ACHN (cell line): ENCODE data around the gene MARCHF6.
"Not testable (repeated sequence)": the region's sequence is repeated elsewhere in the genome, so short reads cannot be mapped to it uniquely, and the experiment has no call there.

Experiments
- DNase-seq: peaks from one replicate; pipeline ENCODE4 v3.0.0-alpha.2; 2015
- in situ Hi-C: cut with HindIII; loops from 2 replicates; pipeline ENCODE4 v1.10.0; 2017; ENCODE audit warnings: low sequenced_read_pairs, low pct_ligation_motif_present, low pct_unique_long_range_greater_than_20kb

The MARCHF6 gene

DNA sequence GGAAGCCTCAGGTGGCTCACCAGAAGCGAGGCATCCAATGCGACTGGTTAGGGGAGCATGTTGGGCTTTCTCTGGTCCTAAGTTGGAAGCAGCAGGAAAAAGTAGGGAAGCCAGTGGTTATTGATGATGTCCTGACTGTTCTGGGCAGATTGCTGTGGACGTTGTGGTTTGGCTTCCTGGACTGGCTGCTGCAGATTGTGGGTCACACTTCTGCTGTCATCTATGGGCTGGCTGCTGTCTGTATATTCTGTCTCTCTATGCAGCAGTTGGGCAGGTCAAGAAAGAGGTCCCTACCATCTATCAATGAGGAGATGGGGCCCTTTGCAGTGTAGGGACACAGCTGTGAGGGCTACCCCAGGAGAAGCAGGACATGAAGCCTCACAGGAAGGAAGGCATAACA lies 13.5 kb upstream of the MARCHF6 start:
- DNase-seq: no peak
- in situ Hi-C loops: no loop called here

DNA sequence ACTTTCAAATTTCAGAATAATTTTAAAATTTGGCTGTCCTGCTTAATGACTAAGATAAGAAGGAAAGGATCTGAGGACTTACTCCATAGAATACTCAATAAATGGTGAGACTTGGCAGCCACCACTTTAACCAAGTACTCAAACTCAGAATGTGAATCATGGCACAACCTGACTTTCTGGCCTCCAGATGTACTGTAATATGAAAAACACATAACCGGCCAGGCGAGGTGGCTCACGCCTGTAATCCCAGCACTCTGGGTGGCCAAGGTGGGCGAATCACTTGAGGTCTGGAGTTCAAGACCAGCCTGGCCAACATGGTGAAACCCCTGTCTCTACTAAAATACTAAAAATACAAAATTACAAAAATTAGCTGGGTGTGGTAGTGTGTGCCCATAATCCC lies 10.0 kb upstream of the MARCHF6 start:
- no peak for DNase-seq
- in situ Hi-C loops: no loop called here

DNA sequence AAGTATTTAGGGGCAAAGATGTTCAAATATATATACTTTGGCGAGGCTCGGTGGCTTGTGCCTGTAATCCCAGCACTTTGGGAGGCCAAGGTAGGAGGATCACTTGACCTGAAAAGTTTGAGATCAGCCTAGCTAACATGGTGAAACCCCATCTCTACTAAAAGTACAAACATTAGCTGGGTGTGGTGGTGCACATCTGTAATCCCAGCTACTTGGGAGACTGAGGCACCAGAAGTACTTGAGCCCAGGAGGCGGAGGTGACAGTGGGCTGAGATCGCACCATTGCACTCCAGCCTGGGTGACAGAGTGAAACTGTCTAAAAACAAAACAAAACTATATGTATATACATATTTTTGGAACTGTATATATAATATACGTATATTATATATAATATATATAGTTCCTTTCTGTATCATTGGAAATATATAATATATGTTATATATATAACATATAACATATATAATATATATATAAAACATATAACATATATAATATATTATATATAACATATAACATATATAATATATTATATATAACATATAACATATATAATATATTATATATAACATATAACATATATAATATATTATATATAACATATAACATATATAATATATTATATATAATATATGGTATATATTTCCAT lies 8.9 kb upstream of the MARCHF6 start:
- in situ Hi-C loops, DNase-seq: not testable (repeated sequence)

DNA sequence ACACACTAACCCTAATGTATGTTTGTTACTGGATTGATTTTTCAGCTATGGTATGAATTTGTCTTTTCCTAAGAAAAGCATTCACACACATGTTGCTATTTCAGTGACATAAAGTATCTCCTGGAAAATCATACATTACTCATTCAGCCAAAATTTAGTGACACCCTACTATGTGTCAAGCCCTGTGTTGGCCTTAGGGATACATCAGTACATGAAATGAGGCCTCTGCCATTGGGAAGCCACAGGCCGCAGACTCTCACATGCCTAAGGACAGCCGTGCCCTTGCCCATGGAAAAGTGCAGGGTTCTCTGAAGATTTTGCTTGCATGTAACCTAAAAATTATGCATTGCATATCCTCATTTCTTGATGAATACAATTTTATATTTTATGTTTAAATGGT lies 5.2 kb upstream of the MARCHF6 start:
- in situ Hi-C loops: no loop called here
- no peak for DNase-seq

DNA sequence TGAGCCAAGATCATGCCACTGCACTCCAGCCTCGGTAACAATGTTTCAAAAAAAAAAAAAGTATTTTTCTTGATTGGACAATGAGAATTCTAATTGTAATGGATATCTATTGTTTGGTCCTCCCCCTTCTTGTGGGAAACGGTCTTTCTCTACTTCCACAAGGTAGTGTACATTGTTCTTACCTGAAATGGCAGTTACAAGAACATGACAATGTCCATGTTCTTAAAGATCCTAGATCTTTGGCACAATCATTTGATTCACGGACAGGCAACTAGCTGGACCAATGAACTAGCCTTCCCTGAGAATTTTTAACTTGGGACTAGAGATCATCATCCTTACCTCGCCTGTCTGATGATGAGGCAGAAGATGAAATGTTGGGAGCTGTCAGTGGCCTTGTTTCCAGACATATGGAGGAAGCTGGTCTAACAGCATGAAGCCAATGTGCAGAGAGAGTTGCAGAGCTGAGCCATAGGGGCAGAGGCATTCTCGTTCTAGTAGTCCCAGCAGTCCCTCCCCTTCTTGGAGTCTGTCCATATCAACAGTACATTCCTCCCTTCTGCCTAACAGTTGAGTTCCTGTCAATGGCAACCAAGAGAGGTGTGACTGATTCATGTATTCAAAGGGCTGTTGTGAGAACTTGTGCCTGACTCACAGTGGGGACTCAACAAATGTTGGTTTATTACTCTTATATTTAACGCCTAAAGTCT lies 2.1 kb upstream of the MARCHF6 start:
- DNase-seq: no peak
- in situ Hi-C loops: no loop called here

DNA sequence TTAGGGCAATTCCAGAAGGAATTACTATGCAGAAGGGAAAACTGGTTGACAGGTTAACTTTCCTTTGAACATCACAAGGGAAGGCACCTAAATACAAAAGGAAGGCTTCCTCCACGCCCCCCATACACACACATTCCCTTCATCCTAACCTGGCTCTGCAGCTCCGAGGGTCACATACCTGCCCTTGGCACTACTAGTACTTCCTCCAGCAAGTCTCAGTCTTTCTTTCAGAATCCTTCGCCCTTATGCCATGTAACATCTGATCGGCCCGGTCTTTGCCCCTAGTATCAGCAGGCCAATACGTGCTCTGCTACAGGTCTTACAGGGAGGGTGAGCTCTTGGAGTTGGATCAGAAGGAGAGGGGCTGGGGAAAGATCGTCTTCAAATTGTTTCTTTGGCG lies 1.6 kb upstream of the MARCHF6 start:
- DNase-seq: no peak
- in situ Hi-C loops: no loop called here

DNA sequence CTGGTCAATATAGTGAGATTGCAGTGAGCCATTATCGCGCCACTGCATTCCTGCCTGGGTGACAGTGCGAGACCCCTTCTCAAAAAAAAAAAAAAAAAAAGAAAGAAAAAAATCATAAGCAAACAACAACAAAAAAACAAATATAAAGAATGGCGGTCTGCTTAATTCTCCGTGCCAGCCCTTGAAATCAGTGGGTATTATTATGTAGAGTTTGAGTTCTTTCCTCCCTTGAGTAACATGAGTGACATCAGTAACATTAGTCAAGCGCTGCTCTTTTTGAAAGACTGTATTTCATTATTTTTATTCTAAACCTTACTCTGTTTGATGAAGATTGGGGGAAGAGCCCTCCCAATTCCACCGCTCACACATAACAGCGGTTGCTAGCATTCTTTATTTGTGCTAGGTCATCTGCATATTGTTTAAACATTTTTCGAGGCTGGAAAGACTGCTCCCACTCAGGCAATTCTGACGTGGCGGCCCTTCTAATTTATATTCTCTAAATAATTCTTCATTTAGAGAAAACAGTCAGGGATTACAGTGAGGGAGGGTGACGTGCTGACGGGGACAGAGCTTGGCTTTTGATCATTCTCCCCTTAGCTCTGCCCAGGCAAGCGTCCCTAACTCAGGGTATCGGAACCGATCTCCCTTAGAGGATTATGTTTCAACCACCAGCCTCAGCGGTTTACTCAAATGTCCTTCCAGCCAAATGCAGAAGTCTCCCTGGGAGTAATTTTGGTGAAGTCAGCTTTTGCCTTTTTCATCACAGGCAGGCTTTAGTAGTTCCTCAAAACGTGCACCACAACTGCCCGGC lies 860 bp upstream of the MARCHF6 start:
- DNase-seq: peak; percentile 22
- in situ Hi-C loops: no loop called here

DNA sequence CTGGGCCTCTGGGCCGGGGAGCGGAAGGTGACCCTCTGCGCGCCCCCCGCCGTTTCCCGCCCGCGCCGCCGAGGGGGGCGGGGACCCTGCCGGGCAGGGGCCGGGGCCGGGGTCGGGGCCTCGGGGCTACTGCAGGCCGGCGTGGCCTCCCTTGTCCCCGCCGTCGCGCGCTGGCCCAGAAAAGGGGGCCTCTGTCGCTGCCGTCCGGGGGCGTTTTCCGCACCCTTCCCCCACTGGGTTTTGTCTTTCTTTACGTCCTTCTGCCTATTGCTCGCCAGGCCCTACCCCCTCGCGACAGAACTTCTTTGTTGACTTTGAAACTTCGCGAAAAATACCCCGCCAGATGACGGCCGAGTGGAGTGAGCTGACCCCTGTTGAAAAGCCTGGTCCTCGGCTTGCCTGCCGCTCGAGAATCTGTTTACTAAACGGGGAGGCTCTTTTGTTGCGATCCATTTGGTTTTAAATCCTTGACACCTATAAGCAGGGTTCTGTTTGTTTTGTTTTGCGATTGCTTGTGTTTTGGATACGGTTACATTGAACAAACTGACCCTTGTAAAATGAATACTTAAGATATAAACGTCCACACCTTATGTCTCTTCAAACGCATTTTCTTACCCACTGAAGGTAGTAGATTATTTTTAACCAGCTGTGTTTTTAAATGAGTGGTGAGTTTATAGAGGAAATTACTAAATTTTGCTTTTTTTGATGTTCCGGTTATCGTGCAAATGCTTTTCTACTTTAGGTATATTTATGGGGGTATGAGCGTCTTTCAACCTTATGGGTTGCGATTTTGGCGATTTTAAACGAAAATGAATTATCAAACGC lies 765 bp downstream of the MARCHF6 start:
- in situ Hi-C loops: no loop called here
- peak; percentile 43 for DNase-seq

DNA sequence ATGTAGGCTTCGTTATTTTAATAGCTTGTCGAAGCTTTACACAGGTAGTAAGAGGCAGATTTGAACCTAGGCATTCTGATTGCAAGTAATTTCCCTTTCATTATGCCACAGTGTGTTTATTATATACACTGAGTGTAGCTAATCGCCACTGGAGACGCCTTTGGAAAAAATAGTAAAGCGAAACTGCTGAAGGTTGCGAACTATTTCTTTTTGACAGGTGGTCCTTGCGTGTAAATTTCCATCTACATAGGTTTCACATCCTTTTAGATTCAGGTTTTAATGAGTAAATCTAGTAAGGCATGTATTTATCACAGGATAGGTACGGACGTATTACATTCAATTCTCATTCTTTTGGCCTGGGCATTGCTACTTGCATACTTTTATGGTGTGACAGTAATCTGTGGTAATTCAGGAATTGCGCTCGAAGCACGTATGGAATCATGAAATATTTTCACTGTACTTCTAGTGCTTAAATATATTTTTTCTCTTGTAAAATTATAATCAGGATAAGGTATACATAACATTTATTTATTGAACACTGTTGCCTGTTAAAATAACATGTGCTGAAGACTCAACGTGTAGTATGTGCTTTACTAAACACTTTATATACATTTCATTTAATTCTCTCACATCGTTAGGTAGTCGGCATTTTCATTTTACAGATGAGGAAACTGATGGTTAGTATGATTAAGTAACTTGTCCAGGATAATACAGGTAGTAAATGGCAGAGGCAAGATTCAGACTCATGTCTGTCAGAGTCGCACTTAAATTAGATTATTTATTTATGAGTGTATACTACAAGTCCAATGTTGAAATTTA lies 1.8 kb downstream of the MARCHF6 start:
- DNase-seq: peak; percentile 27
- in situ Hi-C loops: no loop called here

DNA sequence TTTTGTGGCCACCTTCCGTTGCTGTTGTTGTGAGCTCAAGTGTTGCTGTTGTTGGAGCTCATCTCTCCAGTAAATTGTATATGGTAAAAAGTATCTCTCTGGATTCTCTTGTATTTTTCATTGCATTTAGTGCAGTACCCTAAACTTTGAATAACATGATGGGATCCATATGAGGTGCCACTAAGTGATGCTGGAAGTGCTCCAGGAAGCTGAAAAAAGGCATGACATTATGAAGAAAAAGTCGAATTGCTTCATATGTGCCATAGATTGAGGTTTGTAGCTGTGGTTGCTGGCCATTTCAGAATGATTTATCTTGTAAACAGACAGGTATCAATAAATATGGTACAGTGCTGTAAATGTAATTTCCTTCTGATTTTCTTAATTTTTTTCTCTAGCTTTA lies 5.5 kb downstream of the MARCHF6 start:
- no peak for DNase-seq
- in situ Hi-C loops: no loop called here

DNA sequence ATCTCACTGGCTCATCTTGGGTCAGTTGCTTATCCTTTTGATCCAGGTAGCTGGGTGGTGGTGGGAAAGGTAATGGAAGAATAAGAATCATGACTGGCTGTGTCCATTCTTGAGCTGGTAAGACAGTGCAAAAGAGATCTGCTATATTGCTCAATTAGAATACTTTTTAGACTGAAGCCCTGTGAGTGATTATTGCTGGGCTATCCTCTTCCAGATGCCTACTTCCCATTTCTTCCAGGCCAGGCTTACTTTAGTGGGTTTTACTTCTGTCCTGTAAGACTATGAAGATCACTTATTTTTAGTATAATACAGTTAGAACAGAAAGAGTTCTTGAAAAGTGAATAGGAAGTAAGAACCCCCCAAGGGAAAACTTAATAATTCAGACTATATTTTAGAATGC lies 7.2 kb downstream of the MARCHF6 start:
- no peak for DNase-seq
- in situ Hi-C loops: no loop called here

DNA sequence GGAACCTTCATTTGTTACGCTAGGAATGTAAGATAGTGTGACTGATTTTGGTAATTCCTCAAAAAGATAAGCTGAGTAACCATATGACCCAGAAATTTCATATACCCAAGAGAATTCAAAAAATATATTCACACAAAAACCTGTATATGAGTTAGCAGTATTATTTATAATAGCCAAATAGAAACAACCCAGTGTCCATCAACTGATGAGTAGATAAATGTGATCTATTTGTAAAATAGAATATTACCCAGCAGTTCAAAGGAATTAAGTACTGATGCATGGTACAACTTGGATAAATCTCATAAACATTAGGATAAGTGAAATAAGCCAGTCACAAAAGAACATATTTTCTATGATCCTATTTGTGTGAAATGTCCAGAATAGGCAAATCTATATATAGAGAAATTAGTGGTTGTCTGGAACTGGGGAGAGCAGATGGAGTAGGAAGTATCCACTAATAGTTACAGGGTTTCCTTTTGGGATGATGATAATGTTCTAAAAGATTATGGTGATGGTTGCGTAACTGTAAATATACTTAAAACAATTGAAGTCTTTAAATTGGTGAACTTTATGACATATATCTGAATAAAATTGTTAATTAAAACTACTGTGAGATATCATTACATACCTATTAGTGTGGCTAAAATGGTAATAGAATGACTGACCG lies 10.2 kb downstream of the MARCHF6 start:
- DNase-seq: no peak
- in situ Hi-C loops: no loop called here

DNA sequence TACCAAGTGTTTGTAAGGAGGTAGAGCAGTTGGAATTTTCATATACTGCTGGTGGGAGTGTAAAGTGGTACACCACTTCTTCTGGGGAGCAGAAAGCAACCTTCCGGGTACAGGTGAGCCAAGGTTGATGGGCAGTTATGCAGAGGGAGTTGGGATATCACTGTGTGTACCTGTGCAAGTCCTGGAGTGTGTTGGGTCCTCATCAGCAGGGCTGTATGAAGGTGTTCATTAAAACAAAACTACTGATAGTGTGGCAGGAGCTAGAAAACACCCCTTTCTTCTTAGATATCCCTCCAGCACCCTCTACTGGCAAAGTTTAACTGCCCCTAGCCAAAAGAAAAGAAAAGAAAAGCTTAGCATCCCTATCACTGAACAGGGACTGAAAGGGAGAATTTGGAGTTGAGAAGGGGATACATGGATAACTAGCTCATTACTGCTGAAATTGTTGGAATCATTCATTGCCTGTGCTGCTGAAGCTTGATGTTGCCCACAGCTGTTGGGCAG lies 10.7 kb downstream of the MARCHF6 start:
- in situ Hi-C loops: no loop called here
- no peak for DNase-seq

DNA sequence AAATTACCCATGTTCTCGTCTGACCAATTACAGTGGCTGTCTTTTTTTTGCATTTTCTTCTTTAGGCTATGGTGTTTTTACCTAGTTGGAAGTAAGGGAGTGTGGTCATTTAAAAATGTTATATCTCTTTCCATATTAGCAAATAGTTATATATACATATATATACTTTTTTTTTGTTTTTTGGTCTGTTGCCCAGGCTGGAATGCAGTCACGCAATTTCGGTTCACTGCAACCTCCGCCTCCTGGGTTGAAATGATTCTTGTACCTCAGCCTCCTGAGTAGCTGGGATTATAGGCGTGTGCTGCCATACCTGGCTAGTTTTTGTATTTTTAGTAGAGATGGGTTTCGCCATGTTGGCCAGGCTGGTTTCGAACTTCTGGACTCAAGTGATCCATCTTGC lies 12.3 kb downstream of the MARCHF6 start:
- DNase-seq: no peak
- in situ Hi-C loops: no loop called here

DNA sequence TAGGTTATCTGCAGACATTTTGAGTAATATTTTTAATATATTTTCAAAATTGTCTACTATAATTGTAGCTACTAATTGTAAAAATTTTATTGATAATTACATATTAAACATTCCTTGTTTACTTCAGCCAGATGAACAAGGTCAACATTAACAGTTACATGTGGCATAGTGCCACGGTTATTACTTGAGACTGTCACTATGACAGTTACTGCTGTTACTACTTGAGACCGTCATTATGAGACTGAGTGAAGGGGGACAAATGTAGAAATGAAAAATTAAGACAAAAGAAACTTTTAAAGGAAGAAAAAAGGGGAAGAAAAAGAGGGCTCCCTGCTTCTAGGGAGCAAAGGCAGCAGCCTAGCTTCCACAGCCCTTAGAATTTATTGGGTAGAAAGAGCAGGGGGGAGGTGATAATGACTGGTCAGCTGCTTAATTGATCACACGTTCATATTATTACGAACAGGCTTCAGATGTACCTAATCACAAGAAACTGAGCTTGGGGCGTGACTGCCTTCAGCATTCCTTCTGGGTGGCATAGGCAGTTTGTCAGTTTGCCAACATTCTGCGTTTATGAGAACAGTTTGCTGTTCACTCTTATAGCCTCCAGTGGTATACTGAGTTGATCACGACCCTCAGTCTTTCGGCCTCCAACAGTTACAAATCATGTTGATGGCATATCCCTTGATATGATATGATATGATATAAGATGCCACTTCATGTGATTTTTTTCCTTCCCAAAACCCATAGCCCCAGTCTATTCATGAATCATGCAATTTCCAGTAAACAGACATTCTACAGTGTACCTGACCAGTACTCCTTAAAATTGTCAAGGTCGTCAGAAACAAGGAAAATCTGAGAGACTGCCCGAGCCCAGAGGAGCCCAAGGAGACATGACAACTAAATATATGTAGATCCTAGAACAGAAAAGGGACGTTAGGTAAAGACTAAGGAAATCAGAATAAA lies 13.1 kb downstream of the MARCHF6 start:
- DNase-seq: peak; percentile 76
- in situ Hi-C loops: no loop called here

DNA sequence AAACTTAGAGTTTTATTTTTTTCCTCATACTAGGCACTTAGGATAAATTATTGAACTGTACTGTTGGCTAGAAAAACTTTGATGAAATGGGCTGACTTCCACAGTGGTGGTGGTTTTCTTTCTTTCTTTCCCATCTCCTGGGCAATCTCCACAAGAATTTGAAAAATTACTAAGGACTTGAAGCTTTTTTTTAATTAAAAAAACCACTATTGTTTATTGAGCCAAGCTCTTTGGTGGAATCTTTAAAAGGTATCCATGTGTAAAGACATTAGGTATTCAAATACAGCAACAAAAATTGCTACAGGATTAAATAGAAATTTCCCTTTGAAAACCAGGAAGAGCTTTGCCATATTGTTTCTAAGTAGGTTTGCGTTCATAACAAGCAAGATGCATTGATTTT lies 14.1 kb downstream of the MARCHF6 start:
- DNase-seq: no peak
- in situ Hi-C loops: no loop called here
